Prostate gland (tissue), 2 donors: Measurements from ENCODE around the gene SFI1. TPM values are rescaled to one million over a fixed set of nuclear protein-coding genes. Genes with fewer than 3 reads are reported as not detected.

Experiments used
- DNase-seq: peaks from one replicate; pipeline ENCODE4 v3.0.0-alpha.2; 2019; ENCODE audit warnings: low spot score
- H3K27ac ChIP-seq, 2 donors: fragments of 200-600 bp; sonication (generic); 2 replicates each; pipeline ENCODE4 v1.5.1; 2017 to 2019
- H3K27me3 ChIP-seq: fragments of 200-600 bp; sonication (generic); replicated peaks from 2 replicates; pipeline ENCODE4 v1.5.1; 2019; ENCODE audit not compliant: insufficient read depth
- H3K36me3 ChIP-seq, 2 donors: fragments of 200-600 bp; sonication (generic); 1 replicate in 1 of 2; 2 replicates in 1 of 2; pipeline versions ENCODE4 v1.5.1 to v1.8.1; 2017 to 2019
- H3K4me1 ChIP-seq: fragments of 200-600 bp; sonication (generic); replicated peaks from 2 replicates; pipeline ENCODE4 v1.5.1; 2019
- H3K4me3 ChIP-seq, 2 donors: fragments of 200-600 bp; sonication (generic); 2 replicates each; pipeline ENCODE4 v1.5.1; 2017 to 2019
- H3K9me3 ChIP-seq: fragments of 200-600 bp; sonication (generic); 2 replicates; pipeline ENCODE4 v1.5.1; 2017
- CTCF ChIP-seq, 4 experiments: fragments of 200-600 bp in 2 of 4; fragments of 450-650 bp in 2 of 4; sonication (generic) in 2 of 4; IDR thresholded peaks; 1 replicate in 3 of 4; 2 replicates in 1 of 4; pipeline ENCODE4 v1.5.1; 2016 to 2019; ENCODE audit warnings: antibody characterized with exemption in 4 of 4, mild to moderate bottlenecking in 2 of 4, moderate library complexity in 2 of 4
- POLR2A ChIP-seq: fragments of 450-650 bp; IDR thresholded peaks from one replicate; pipeline ENCODE4 v1.6.1; 2016; ENCODE audit warnings: antibody characterized with exemption, mild to moderate bottlenecking
- POLR2AphosphoS5 ChIP-seq: sonication (generic); formaldehyde crosslinking; IDR thresholded peaks from one replicate; pipeline ENCODE4 v1.6.1; 2017; ENCODE audit warnings: antibody characterized with exemption
- WGBS: methylation state at CpG from one replicate; pipeline ENCODE4 v1.1.5; 2018; 5-methylcytosine and 5-hydroxymethylcytosine counted together
- intact Hi-C: fragments of 100-400 bp; cut with DNase I; formaldehyde crosslinking; loops from one replicate; pipeline ENCODE4 v1.14.2; 2022
- total RNA-seq, 2 donors: library from RNA; depleted of rRNA; stranded (reverse); fragments of >200 nt; gene quantifications; one replicate each; pipeline ENCODE4 v1.1.0, GENCODE V29; 2016

The SFI1 gene
- total RNA-seq, 2 donors from 2014 or later = 21.5 to 68.8 TPM

GRCh38 chr22:31613286-31613903 lies 117.1 kb downstream of the SFI1 start:
- 91% methylated on average over 14 of the region's 23 CpGs for WGBS
- TF ChIP-seq POLR2A (no peak), CTCF (IDR thresholded peaks at IDR 0.05) (no peak), POLR2AphosphoS5 (no peak)
- no peak overlapping the region for H3K27ac ChIP-seq
- no peak overlapping the region for H3K4me3 ChIP-seq
- DNase-seq = no peak
- H3K27me3 ChIP-seq = no peaks in the 10 kb centered on the region
- intact Hi-C loops = no loop called here
- no peaks in the 10 kb centered on the region for H3K9me3 ChIP-seq
- no peaks in the 10 kb centered on the region for H3K36me3 ChIP-seq
- no peaks in the 10 kb centered on the region for H3K4me1 ChIP-seq

GRCh38 chr22:31613904-31614296 lies 117.6 kb downstream of the SFI1 start:
- 74% methylated on average over 10 of the region's 10 CpGs for WGBS
- no peak overlapping the region for H3K4me3 ChIP-seq
- TF ChIP-seq POLR2AphosphoS5 (no peak), POLR2A (no peak), CTCF (IDR thresholded peaks at IDR 0.05) (no peak)
- no peak overlapping the region for H3K27ac ChIP-seq
- no peaks in the 10 kb centered on the region for H3K27me3 ChIP-seq
- no peaks in the 10 kb centered on the region for H3K9me3 ChIP-seq
- H3K4me1 ChIP-seq = no peaks in the 10 kb centered on the region
- no peak for DNase-seq
- no peaks in the 10 kb centered on the region for H3K36me3 ChIP-seq
- intact Hi-C loops = no loop called here

DNA sequence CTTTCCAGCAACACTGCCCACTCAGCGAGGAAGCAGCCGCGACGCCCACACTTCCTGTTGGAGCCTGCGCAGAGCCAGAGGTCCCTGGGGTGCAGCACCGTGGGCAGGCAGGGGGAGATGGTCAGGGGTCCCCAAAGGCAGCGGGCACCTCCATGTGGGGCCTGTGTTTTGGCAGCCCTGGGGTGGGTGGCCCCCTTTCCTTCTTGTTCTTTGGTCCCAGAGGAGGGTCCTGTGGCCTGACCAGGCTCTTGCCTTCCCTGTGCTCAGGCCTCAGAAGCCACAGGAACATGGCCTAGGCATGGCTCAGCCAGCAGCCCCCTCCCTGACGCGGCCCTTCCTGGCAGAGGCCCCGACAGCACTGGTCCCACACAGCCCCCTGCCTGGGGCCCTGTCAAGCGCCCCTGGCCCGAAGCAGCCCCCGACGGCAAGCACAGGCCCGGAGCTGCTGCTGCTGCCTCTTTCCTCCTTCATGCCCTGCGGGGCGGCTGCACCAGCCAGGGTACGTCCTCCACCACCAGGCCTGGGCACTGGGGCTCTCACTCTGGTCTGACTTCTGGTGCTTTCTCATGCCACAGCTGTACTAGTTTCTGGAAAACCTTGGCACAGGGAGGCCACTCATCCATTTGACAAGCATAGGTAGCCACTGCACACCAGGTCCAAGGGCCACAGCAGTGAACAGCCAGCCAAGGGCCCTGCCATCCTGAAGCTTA lies 118.6 kb downstream of the SFI1 start:
- no peak for DNase-seq

DNA sequence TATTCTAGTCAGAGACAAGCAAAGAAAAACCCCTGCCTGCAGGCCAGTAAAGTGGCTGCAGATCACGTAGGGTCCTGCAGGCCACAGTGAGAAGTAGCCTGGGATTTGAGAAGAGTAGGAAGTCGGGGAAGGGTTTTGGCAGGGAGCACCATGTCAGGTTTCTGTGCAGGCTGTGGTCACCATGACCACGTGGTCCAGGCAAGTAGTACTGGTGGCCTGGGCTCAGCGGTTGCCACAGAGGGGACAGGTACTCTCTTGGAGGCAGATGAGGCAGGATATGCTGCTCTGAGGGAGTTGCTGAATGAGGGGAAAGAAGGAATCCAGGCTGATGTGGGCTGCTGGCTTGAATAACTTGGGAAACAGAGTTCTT lies 119.1 kb downstream of the SFI1 start:
- no peaks in the 10 kb centered on the region for H3K27me3 ChIP-seq
- H3K4me3 ChIP-seq = no peak overlapping the region
- no peak overlapping the region for H3K27ac ChIP-seq
- WGBS = 80% methylated on average over 4 of the region's 4 CpGs
- H3K9me3 ChIP-seq = no peaks in the 10 kb centered on the region
- no peaks in the 10 kb centered on the region for H3K4me1 ChIP-seq
- DNase-seq = no peak
- intact Hi-C loops = no loop called here
- TF ChIP-seq POLR2A = no peak
- TF ChIP-seq POLR2AphosphoS5 = no peak
- TF ChIP-seq CTCF (IDR thresholded peaks at IDR 0.05) = no peak
- H3K36me3 ChIP-seq = no peaks in the 10 kb centered on the region

More for the DNA sequence above, 118.6 kb downstream of the SFI1 start:
- Histone ChIP-seq H3K4me1 (no peaks in the 10 kb centered on the region), H3K9me3 (no peaks in the 10 kb centered on the region), H3K27me3 (no peaks in the 10 kb centered on the region), H3K27ac (no peak overlapping the region), H3K36me3 (no peaks in the 10 kb centered on the region), H3K4me3 (no peak overlapping the region)
- intact Hi-C loops = no loop called here
- 82% methylated on average over 18 of the region's 18 CpGs for WGBS
- TF ChIP-seq POLR2A = no peak
- TF ChIP-seq CTCF (IDR thresholded peaks at IDR 0.05) = no peak
- TF ChIP-seq POLR2AphosphoS5 = no peak

GRCh38 chr22:31615940-31616314 lies 119.6 kb downstream of the SFI1 start:
- no peaks in the 10 kb centered on the region for H3K27me3 ChIP-seq
- no peak overlapping the region for H3K4me3 ChIP-seq
- TF ChIP-seq POLR2A = no peak
- TF ChIP-seq POLR2AphosphoS5 = no peak
- no peak for TF ChIP-seq CTCF (IDR thresholded peaks at IDR 0.05)
- 76% methylated on average over 4 of the region's 4 CpGs for WGBS
- no peaks in the 10 kb centered on the region for H3K9me3 ChIP-seq
- intact Hi-C loops = no loop called here
- no peak for DNase-seq
- no peaks in the 10 kb centered on the region for H3K36me3 ChIP-seq
- H3K4me1 ChIP-seq = no peaks in the 10 kb centered on the region
- H3K27ac ChIP-seq = no peak overlapping the region
